A172 (cell line): ENCODE results near the gene PPP4R2. TPM values are rescaled to one million over a fixed set of nuclear protein-coding genes. Genes with fewer than 3 reads are reported as not detected.

Experiments used
- DNase-seq: peaks from one replicate; pipeline ENCODE4 v3.0.0-alpha.2; 2015; ENCODE audit warnings: low spot score
- total RNA-seq: library from RNA; depleted of rRNA; stranded (reverse); fragments of >200 nt; shearing (Covaris generic); gene quantifications from 2 replicates; pipeline ENCODE4 v1.2.3, GENCODE V29; 2014

Gene PPP4R2
- total RNA-seq, 1 experiment from 2014 or later, result 69.0 TPM

DNA sequence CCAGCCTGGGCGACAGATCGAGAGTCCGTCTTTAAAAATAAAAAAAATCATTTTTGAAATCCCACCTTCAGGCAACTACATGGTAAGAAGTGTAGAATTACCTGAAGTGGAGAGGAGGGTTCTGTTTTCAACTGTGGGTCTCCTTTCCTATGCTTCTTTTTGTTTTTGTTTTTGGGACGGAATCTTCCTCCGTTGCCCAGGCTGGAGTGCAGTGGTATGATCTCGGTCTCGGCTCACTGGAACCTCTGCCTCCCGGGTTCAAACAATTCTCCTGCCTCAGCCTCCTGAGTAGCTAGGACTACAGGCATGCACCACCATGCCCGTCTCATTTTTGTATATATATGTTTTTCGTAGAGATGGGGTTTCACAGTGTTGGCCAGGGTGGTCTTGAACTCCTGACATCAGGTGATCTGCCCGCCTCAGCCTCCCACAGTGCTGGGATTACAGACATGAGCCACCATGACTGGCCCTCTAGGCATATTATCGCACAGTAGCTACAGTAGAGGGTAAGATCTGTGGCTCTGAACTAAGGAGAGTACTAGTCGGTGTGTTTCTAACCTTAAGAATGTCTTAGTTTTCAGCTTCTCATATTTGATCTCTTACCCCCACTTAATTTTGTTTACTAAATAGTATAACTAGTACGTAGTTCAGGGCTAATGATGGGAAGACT is 73.3 kb downstream of the PPP4R2 start:
- DNase-seq, result no peak

DNA sequence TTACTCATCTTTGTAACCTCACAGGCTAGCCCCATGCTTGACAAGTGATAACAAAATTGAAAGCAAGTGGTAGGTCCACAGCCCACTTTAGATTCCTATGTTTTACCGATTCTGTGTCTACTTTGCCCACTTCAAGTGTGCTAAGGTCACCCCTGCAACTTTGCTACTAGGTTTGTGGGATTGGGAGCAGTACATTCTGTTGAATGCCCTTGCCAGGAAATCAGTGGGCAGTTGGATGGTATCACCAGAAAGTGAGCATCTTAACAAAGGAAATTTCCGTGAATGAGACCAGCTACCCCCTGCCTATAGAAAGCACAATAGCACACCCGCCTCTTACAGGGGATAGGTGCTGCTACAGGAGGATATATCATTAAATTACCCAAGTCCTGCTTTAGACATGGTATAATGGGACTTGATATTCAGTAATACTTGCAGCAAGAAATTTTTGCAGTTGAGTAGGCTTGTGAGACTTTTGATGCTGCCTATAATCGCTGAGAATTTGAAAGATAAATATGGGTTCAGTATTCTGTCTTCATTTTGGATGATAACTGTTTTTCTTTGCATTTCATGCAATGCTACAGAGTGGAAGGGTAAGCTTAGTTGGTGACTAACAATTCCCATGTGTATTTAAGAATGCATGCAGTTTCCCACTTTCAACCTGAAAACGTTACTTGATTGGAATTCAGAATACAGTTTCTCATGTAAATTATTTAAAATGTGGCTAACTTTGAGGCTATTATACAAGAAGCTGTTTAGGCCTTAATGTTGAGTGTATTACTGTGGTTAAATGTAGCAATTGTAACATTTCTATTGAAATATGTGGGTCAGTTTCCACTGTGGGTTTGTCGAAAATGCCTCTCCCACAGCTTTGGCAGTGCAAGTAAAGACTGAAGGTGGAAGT is 74.3 kb downstream of the PPP4R2 start:
- DNase-seq, result no peak

DNA sequence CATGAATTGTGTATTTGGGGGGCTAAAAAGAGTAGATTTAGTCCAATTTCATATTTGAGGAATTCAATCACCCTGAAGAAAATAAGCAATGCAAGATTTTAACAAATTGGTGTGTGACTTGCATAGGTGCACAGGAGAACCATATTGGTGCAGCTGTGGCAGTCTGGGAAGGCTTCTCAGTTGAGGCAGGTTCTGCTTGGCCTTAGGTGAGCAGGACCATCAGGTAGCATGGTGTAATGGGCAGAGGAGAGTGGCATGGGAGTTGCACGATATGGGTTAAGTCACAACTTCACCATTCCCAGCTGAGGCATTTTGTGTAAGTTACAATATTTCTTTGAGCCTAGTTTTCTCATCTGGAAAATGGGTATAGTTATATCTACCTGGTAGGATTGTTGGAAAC is 75.3 kb downstream of the PPP4R2 start:
- no peak for DNase-seq

DNA sequence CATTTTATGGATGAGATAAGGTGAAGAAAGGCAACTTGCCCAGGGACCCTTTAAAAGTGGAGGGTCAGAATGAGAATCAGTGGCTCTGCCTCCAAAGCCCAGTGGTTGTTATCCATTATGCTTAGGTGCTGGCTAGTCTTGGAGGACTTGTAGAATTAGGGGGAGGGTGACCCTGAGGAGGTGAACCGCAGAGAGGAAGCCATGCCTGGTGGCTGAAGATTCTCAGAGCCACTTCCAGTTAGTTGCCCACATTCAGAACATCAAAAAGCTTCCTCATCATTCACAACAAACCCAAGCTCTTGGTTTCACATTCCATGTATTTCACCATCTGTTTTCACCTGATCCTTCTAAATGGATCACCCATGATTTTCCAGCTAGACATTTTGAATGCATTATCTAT is 76.0 kb downstream of the PPP4R2 start:
- no peak for DNase-seq

DNA sequence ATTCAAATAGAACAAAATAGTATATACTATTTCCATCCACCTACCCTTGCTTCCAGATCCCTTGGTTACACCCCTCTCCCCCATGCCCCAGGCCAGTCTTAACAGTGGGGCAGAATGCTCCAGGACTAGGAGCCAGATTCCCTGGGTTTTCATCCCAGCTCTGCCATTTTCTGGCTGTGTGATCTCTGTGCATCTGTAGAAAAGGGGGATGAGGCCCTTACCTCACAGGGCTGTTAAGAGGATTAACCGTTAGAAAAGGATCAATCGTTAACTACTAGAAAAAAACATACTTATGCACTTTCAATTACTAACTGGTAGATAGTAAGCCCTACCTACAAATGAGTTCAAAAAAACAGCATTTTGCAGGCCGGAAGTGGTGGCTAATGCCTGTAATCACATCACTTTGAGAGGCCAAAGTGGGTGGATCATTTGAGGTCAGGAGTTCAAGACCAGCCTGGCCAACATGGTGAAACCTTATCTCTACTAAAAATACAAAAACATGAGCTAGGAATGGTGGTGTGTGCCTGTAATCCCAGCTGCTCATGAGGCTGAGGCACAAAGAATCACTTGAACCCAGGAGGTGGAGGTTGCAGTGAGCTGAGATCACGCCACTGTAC is 76.6 kb downstream of the PPP4R2 start:
- no peak for DNase-seq

DNA sequence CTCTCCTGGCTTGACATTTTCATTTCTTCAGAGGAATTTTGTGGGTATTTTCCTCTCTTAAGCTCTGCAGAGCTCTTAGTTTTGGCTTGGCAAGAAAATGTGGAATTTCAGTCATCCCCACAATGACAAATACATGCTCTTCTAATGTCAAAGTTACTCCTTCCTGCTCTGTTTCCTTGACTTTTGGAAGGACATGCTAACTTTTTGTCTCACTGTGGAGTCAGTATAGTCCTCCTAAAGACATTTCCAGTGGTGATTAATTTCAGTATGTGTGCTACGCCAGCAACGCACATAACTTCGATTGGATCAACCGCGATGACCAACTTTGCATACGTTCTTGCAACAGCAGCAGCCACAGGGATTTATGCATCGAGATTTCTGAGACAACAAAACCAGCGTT is 78.2 kb downstream of the PPP4R2 start:
- DNase-seq, result no peak

DNA sequence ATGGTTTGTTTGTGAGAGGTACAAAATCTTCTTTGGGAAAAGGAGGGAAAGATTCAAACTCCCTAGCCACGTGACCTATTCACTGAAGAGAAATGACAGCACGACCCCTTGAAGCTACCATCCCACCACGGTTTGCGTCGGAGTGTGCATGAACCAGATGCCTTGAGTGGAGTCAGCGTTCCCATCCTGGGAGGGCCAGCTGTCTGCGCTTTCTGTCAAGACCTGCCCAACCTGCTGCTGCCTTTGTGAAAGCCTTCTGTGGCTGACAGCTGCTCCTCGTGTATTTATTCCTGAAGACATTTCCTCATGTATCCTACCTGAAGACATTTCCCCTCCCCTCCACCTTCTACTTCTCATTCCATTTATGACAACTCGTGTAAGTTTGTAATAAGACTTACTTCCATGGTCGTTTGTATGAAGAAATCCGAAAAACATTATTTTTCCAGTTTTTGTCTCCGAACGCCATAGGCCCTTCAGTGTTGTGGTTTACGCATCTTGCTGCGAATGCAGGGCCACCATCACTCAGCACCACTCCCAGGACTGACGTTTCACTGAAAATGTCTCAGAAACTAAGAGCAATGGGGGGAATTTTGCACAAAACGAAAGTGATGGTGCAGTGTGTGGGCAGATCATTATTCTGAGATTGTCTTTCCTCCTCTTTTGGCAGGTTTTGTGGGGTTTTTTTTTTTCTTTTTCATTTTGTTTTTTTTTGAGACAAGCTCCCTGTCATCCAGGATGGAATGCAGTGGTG is 83.8 kb downstream of the PPP4R2 start:
- DNase-seq, result no peak

DNA sequence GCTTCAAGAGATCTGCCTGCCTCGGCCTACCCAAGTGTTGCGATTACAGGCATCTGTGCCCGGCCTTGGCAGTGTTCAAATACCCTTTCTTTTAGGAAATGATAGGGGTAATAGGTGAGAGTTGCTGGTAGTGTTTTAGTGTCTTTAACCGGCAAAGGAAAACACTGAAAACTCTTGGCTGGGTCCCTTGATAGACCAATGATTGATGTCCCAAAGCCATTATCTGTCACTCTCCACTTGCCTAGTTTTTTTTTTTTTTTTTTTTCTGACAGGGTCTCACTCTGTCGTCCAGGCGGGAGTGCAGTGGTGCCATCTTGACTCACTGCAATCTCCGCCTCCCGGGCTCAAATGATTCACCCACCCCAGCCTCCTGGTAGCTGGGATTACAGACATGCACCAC is 84.5 kb downstream of the PPP4R2 start:
- no peak for DNase-seq

DNA sequence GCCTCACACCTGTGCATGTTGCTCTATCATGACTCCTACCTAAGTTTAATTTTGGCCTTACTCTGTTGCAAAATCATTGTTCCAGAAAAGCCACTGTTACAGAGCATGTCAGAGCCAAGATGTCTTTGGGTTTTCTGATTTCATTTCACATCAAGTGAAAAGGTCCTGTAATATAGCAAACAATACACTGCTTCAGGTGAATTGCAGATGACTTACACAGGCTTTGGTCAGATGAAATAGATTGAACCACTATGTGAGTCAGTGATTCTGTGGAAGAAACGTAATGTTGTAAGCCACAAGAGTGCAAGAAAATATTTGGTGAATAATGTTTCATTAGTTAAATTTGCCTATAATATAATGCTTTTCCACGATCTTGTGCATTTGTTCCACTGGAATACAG is 87.6 kb downstream of the PPP4R2 start:
- DNase-seq, result no peak

DNA sequence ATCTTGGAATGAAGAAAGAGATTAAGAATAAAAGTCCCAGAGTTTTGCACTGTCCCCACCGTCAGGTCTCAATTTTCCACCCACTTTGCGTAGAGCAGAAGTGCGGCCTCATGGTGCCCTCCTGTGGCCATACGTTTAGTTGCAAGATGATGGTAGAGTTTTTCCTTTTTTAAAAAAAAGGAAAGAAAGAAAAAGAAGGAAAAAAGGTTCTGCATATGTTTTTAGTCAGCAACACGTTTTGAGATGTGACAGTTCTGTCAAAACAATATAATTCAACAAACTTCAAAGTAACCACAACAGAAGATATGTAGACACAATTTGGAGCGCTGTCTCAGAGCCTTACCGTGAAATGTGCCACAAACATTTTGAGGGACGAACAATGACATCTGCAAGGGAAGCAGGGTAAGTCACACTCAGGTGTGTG is 89.5 kb downstream of the PPP4R2 start:
- DNase-seq, result peak; percentile 29

DNA sequence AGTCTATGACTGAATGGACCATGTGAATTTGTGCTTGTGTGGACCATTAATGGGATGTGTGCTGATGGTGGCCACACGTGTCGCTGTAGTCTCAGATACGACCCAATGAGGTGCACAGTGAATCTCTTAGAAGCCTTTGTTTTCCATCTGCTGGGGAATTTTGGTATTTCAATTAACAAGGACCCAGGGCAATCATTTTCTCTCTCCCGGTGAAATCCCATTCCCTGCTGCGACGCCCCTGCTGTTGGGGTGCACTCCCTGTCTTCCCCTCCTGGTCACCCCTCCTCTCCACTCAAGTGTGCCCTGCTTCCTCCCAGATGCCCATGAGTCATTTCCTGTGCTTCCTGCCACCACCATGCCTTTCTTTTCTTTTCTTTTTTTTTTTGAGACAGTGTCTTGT is 97.5 kb downstream of the PPP4R2 start:
- DNase-seq, result peak; percentile 72

DNA sequence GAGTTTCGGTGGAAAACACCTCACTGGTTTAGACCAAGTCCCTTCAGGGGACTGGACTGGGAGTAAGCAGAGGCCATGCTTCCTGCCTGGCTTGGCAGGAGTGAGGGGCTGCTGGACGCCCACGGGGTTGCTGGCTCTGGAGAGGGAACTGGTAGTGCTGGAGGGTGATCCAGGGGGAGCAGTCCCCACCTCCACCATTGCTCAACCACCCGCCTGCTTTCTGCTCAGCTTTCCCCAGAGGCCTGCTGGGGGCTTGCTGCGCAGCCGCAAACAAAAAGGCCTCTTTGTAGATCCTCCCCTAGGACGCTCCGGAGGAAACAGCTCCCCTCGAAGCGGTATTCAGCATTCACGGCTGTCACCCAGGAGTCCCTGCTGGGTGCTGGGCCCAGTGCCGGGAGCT is 98.3 kb downstream of the PPP4R2 start:
- no peak for DNase-seq

DNA sequence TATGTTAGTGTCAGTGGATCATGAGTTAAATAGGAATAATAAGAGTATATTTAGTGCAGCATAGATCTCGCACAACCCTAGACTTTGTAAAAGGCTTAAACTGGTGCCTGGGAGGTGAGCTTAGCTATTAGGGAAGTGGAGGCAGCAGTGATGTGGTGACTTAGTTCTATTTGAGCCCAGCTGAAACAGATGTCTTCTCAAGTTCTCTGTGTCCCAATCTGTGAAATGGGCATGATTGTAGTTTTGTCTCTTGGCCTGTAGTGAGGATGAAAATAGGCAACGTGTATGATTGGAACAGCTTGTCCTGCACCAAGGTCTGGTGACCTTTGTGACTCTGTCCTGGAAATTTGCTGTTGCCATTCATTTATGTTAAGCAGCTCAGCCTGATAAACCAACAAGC is 99.6 kb downstream of the PPP4R2 start:
- DNase-seq, result no peak

DNA sequence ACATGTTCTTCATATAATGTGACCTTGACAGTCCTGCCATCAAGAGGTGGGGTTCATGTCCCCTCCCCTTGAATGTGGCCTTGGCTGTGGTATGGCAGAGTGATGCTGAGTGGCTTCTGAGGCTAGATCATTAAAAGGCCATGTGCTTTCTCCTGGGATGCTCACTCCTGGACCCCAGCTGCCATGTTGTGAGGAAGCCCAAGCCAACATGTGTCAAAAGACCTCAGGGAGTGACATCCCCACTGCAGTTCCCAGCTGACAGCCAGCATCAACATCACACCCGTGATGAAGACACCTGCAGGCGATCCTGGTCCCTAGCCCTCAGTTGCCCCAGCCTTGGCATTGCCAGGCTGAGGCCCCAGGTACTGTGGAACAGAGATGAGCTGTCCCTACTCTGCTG is 101.4 kb downstream of the PPP4R2 start:
- DNase-seq, result no peak

DNA sequence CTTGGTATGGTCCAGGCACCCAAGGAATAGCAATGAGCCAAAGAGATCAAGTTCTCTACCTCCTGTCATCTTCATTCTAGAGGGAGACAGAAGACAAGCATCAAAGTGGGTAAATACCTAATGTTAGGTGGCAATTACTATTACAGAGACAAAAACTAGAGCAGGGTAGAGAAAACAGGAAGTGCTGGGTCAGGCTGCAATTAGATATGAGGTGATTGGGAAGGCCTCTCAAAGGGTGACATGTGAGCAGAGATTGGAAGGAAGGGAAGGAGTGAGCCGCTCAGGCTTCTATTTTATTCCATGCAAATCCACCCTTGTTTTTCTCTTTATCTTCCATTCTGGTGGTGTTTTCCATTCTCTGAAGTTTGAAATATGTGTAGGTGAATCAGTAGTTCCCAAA is 102.3 kb downstream of the PPP4R2 start:
- DNase-seq, result no peak

DNA sequence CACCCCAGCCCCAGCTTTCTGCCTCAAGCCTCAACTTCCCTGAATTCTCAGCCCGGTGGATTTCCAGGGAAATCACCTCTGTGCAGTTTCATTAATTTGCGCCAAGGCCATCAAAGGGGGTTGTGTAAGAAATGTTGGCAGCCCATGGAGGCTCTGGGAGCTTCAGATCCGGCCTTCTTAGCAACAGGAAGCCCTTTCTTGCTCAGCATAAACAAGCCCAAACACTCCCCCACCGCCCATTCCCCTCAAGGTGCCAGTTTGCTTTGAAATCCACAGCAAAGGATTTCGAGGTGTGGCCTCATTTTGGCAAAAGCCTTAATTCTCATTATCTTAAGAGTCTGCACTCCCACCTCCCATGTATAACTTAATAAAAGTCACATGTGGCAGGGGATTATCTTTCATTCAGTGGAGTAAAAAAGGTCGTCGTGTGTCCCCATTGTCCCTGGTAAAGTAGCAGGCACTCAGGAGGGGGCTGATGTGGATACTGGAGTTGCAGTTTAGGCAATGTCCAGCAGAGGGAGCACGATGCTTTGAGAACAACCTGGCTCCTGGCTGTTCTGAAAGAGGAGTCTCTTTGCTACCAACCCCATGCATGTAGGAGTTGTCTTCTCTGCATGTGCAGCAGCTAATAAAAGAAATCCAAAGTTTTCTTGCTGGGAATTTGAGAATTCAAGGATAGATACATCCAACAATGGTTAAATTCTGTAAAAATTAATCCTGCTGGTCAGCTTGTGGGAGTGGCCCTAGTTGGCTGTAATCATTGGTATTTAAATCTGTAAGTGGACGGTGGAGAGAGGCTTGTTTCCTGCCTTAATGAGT is 104.3 kb downstream of the PPP4R2 start:
- peak; percentile 71 for DNase-seq

DNA sequence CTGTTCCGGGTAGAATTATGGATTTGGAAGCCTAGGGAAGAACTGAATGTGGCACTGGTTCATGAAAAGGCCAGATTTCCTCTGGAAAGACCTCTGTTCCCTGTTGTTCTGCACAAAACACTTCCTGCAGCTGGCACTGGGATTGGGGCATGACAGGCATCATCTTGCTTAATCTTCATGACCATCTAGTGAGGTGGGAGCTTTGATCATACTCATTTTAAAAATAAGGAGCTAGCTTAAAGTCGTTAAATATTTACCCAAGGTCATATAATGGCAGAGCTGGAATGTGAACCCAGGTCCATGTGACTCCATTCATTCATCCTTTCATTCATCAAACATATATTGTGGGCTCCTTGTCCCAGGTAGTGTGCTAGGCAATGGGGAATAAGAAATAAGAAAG is 105.3 kb downstream of the PPP4R2 start:
- DNase-seq, result no peak

DNA sequence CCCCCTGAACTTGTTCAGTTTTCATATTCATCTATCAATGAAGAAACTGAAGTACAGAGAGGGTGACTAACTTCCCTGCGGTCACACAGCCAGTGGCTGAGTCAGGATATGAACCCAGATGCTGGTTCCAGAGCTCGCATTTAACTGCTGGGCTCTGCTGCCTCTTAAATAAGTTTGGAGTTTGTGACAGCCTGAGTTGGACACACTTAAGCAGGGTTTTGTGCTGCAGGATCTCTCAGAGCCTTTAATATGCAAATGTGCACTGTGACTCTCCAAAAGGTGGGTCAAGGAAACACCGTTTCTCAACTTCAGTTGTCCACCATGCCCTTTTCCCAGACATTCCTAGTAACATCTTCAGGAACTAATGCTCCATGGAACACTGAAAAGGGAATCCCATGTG is 110.6 kb downstream of the PPP4R2 start:
- DNase-seq, result no peak

DNA sequence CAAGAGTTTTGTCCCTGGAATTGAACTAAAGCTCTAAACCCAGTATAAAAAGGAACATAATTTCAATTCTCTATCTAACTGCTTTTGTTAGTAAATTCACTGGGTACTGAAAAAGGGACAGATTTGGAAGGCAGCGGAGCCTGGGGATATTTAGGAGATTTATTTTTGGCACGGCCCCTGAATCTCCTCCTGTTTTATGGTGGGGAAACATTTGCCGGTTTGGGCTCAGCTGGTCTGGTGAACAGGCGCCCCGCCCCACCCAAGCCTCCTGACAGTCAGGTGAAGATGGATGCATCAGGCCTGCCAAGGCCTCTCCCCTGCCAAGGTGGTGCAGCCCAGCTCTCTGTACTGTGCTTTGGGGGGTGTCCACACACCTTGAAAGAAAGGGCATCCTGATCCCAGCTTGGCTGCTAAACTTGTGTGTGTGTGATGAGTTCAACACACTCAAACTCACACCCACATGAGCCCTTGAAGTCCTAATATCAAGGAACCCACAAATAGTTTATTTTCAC is 111.1 kb downstream of the PPP4R2 start:
- DNase-seq, result no peak

DNA sequence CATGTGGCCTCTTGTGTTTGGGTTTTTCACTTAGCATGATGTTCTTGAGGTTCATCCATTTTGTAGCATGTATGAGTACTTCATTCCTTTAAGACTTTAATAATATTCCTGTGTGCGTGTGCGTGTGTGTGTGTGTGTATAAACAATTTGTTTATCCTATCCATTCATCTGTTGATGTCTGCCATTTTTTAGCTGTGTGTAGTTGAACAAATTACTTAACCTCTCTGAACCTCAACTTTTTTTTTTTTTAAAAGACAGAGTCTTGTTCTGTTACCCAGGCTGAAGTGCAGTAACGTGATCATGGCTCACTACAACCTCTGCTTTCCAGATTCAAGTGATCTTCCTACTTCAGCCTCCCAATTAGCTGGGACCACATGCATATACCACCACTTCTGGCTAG is 112.1 kb downstream of the PPP4R2 start:
- DNase-seq, result no peak

DNA sequence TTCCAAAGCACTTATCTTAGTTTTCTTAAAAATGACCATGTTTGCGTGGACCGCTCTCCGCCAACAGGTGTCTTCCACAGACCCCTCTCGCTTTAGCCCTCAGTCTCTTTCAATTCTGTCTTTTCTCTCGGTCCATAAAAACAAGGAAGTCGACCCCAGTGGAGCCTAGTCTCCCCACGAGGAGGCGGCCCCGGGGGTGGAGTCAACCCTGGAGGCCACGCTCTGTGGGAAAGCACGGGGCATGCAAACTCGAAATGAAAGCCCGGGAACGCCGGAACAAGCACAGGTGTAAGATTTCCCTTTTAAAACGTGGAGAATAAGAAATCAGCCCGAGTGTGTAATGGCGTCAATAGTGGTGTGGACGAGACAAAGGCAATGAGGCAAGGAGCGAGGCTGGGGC is 113.9 kb downstream of the PPP4R2 start:
- no peak for DNase-seq
